ENCODE results near the gene AKR1C4. TPM values are rescaled to one million over a fixed set of nuclear protein-coding genes. Genes with fewer than 3 reads are reported as not detected.

The AKR1C4 gene
- total and polyA plus RNA-seq, 2 experiments from 2014 or later: not detected

GRCh38 chr10:5260828-5261227, 64.2 kb downstream of the AKR1C4 start:
- H3K27me3 ChIP-seq: no peaks in the 10 kb centered on the region
- H3K36me3 ChIP-seq: no peaks in the 10 kb centered on the region
- TF ChIP-seq, protein P1, sequence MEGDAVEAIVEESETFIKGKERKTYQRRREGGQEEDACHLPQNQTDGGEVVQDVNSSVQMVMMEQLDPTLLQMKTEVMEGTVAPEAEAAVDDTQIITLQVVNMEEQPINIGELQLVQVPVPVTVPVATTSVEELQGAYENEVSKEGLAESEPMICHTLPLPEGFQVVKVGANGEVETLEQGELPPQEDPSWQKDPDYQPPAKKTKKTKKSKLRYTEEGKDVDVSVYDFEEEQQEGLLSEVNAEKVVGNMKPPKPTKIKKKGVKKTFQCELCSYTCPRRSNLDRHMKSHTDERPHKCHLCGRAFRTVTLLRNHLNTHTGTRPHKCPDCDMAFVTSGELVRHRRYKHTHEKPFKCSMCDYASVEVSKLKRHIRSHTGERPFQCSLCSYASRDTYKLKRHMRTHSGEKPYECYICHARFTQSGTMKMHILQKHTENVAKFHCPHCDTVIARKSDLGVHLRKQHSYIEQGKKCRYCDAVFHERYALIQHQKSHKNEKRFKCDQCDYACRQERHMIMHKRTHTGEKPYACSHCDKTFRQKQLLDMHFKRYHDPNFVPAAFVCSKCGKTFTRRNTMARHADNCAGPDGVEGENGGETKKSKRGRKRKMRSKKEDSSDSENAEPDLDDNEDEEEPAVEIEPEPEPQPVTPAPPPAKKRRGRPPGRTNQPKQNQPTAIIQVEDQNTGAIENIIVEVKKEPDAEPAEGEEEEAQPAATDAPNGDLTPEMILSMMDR (IDR thresholded peaks at IDR 0.05; ENCODE audit: low read depth, low read length): no peak
- H3K27ac ChIP-seq: no peak overlapping the region
- no peaks in the 10 kb centered on the region for H3K4me1 ChIP-seq (ENCODE audit: low read depth)
- H3K4me3 ChIP-seq: no peak overlapping the region
- no peak for DNase-seq (ENCODE audit: low read depth in 1 of 2, low spot score in 1 of 2)
- H3K9me3 ChIP-seq (ENCODE audit: low read depth): no peaks in the 10 kb centered on the region

DNA sequence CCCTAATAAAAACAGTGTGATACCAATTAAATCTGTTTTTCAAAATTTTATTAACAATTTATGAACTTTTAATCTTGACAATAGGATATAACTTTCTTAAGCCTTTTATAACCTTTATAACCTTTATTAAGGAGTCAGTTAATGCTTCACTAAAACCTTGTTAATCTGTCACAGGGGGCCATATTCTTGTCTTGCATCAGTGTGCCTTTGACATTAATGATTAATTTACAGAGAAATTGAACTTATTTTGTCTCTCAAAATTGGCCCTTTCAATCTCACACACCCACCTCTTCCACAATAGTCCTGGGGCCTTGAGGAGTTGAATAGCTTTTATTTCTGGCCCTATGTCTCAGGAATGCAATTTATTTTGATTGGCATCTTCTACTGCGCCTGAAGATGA, 68.5 kb downstream of the AKR1C4 start:
- TF ChIP-seq, protein P1 (IDR thresholded peaks at IDR 0.05; ENCODE audit: low read depth, low read length): no peak
- Histone ChIP-seq H3K36me3 (no peaks in the 10 kb centered on the region), H3K4me1 (ENCODE audit: low read depth) (no peaks in the 10 kb centered on the region), H3K4me3 (no peak overlapping the region), H3K9me3 (ENCODE audit: low read depth) (no peaks in the 10 kb centered on the region), H3K27ac (no peak overlapping the region), H3K27me3 (no peaks in the 10 kb centered on the region)
- DNase-seq (ENCODE audit: low read depth in 1 of 2, low spot score in 1 of 2): no peak

DNA sequence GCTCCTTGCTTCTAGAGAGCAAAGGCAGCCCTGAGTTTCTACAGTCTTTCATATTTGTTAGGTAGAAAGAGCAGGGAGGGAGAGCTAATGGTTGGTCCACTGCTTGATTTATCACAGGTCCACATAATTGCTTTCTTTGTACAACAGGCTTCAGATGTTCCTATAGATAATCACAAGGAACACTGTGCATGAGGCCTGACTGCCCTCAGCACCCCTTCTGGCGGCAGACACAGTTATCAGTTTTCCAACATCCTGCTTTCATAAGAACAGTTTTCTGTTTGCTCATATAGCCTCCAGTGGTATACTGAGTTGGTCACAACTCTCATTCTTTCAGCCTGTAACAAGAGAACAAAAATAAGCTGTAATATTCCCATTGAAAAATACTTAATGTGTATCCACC, 69.7 kb downstream of the AKR1C4 start:
- TF ChIP-seq, protein P1 (IDR thresholded peaks at IDR 0.05; ENCODE audit: low read depth, low read length): no peak
- Histone ChIP-seq H3K36me3 (no peaks in the 10 kb centered on the region), H3K27me3 (no peaks in the 10 kb centered on the region), H3K27ac (no peak overlapping the region), H3K4me1 (ENCODE audit: low read depth) (no peaks in the 10 kb centered on the region), H3K4me3 (no peak overlapping the region), H3K9me3 (ENCODE audit: low read depth) (no peaks in the 10 kb centered on the region)
- no peak for DNase-seq (ENCODE audit: low read depth in 1 of 2, low spot score in 1 of 2)

- Histone ChIP-seq H3K9me3 (ENCODE audit: low read depth) (no peaks in the 10 kb centered on the region), H3K4me1 (ENCODE audit: low read depth) (no peaks in the 10 kb centered on the region), H3K27ac (no peak overlapping the region), H3K36me3 (no peaks in the 10 kb centered on the region), H3K27me3 (no peaks in the 10 kb centered on the region), H3K4me3 (no peak overlapping the region)
- DNase-seq (ENCODE audit: low read depth in 1 of 2, low spot score in 1 of 2): no peak
- TF ChIP-seq, protein P1 (IDR thresholded peaks at IDR 0.05; ENCODE audit: low read depth, low read length): no peak
These were observed 70.2 kb downstream of the AKR1C4 start for GRCh38 chr10:5266804-5267203.

DNA sequence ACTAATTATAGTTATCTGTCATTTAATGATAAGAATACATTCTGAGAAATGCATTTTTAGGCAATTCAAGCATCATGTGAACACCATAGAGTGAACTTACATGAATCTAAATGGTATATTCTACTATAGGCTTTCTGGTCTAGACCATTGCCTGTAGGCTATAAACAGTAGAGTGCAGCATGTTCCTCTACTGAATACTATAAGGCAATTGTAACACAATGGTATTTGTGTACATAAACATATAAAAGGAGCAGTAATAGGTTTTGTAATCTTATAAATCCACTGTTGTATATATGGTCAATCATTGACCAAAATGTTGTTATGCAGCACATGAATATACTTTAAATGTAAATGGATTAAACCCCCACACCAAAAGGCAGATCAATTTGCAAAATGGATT, 71.6 kb downstream of the AKR1C4 start:
- H3K4me1 ChIP-seq (ENCODE audit: low read depth): no peaks in the 10 kb centered on the region
- TF ChIP-seq, protein P1 (IDR thresholded peaks at IDR 0.05; ENCODE audit: low read depth, low read length): no peak
- H3K4me3 ChIP-seq: no peak overlapping the region
- no peaks in the 10 kb centered on the region for H3K9me3 ChIP-seq (ENCODE audit: low read depth)
- H3K27ac ChIP-seq: no peak overlapping the region
- no peak for DNase-seq (ENCODE audit: low read depth in 1 of 2, low spot score in 1 of 2)
- no peaks in the 10 kb centered on the region for H3K27me3 ChIP-seq
- H3K36me3 ChIP-seq: no peaks in the 10 kb centered on the region

Other genes starting within 250 kb of the AKR1C4 start
- gene AKR1C1, start 233.4 kb upstream of the AKR1C4 start, total RNA-seq: 5.5 and 22.5 TPM in 2 replicates
- 16.2 and 45.1 TPM in 2 replicates for gene AKR1C1, start 233.4 kb upstream of the AKR1C4 start, polyA plus RNA-seq
- gene AKR1C2, start 193.0 kb upstream of the AKR1C4 start, total RNA-seq: 0.39 and 1.0 TPM in 2 replicates
- gene AKR1C2, start 193.0 kb upstream of the AKR1C4 start, polyA plus RNA-seq: 4.7 and 7.1 TPM in 2 replicates
- gene AKR1C3, start 102.4 kb upstream of the AKR1C4 start, total RNA-seq: 3.0 and 7.7 TPM in 2 replicates
- gene AKR1C3, start 102.4 kb upstream of the AKR1C4 start, polyA plus RNA-seq: 6.8 and 8.6 TPM in 2 replicates
- not detected in 2 replicates for gene AKR1C8, start 11.7 kb upstream of the AKR1C4 start, total RNA-seq
- not detected in 2 replicates for gene AKR1C8, start 11.7 kb upstream of the AKR1C4 start, polyA plus RNA-seq
- gene UCN3, start 168.1 kb downstream of the AKR1C4 start, total RNA-seq: not detected in 2 replicates
- gene UCN3, start 168.1 kb downstream of the AKR1C4 start, polyA plus RNA-seq: not detected in 2 replicates
- gene TUBAL3, start 208.0 kb downstream of the AKR1C4 start, total RNA-seq: not detected in 2 replicates
- not detected in 2 replicates for gene TUBAL3, start 208.0 kb downstream of the AKR1C4 start, polyA plus RNA-seq
- gene NET1, start 215.7 kb downstream of the AKR1C4 start, total RNA-seq: 25.5 and 29.5 TPM in 2 replicates
- 20.0 and 36.0 TPM in 2 replicates for gene NET1, start 215.7 kb downstream of the AKR1C4 start, polyA plus RNA-seq